ENCODE results near the gene KMT5C. TPM values are rescaled to one million over a fixed set of nuclear protein-coding genes. Genes with fewer than 3 reads are reported as not detected.
A peak's percentile ranks its signal among the peaks of the same experiment; 100 is the strongest.

KMT5C gene
- total RNA-seq, 1 experiment from 2014 or later: 63.1 TPM

GRCh38 chr19:55391191-55391670, 51.6 kb downstream of the KMT5C start:
- ATAC-seq (peak; percentile 5), DNase-seq (ENCODE audit: low spot score) (no peak)
- Mint-ChIP-seq H3K27ac (no peak overlapping the region), H3K4me3 (no peak overlapping the region), H3K27me3 (ENCODE audit: low read depth) (no peaks in the 10 kb centered on the region), H3K36me3 (peaks cover 35% of the 10 kb centered on the region), H3K9me3 (no peaks in the 10 kb centered on the region), H3K4me1 (peaks cover 64% of the 10 kb centered on the region)
- ChIA-PET CTCF (interaction anchor here (1.1 to 1.4 kb wide), 3 partner anchors 61 to 245 kb away, joined by 3 to 4 read pairs (median 4); no protein-coding TSS in a partner anchor), POLR2A (interaction anchor here (2.3 kb wide), 1 partner anchor 16 kb away, joined by 6 read pairs; the partner anchor contains the start of gene UBE2S)
- TF ChIP-seq CBFB (CRISPR knock-in tag; IDR thresholded peaks at IDR 0.05; ENCODE audit: low read depth) (0 out of 2 replicates have a peak, but pooled peaks have one; percentile 49), PRRX2 (CRISPR knock-in tag; IDR thresholded peaks at IDR 0.05) (0 out of 2 replicates have a peak, but pooled peaks have one; percentile 35), ZBTB21 (CRISPR knock-in tag; IDR thresholded peaks at IDR 0.05; ENCODE audit: borderline replicate concordance) (no peak)

GRCh38 chr19:55391702-55392615, 52.3 kb downstream of the KMT5C start:
- ChIA-PET CTCF (interaction anchor here (0.9 to 1.3 kb wide), 4 partner anchors 26 to 243 kb away, joined by 4 to 5 read pairs (median 4); partner anchors contain the start of gene TNNT1), POLR2A (interaction anchor here (0.7 to 2.3 kb wide), 4 partner anchors 8 to 44 kb away, joined by 3 to 9 read pairs (median 6); partner anchors contain the start of genes TMEM238 and UBE2S)
- peak overlapping the region; percentile 44 for H3K4me3 Mint-ChIP-seq
- ATAC-seq (peak; percentile 9), DNase-seq (ENCODE audit: low spot score) (no peak)
- H3K27me3 Mint-ChIP-seq (ENCODE audit: low read depth): peaks cover 5% of the 10 kb centered on the region; the same call in 1 of the 2 replicates
- peaks cover 28% of the 10 kb centered on the region for H3K36me3 Mint-ChIP-seq
- peaks cover 58% of the 10 kb centered on the region for H3K4me1 Mint-ChIP-seq
- peak; percentile 96 for TF ChIP-seq ZNF121 (CRISPR knock-in tag; IDR thresholded peaks at IDR 0.05)
- TF ChIP-seq, protein P1, sequence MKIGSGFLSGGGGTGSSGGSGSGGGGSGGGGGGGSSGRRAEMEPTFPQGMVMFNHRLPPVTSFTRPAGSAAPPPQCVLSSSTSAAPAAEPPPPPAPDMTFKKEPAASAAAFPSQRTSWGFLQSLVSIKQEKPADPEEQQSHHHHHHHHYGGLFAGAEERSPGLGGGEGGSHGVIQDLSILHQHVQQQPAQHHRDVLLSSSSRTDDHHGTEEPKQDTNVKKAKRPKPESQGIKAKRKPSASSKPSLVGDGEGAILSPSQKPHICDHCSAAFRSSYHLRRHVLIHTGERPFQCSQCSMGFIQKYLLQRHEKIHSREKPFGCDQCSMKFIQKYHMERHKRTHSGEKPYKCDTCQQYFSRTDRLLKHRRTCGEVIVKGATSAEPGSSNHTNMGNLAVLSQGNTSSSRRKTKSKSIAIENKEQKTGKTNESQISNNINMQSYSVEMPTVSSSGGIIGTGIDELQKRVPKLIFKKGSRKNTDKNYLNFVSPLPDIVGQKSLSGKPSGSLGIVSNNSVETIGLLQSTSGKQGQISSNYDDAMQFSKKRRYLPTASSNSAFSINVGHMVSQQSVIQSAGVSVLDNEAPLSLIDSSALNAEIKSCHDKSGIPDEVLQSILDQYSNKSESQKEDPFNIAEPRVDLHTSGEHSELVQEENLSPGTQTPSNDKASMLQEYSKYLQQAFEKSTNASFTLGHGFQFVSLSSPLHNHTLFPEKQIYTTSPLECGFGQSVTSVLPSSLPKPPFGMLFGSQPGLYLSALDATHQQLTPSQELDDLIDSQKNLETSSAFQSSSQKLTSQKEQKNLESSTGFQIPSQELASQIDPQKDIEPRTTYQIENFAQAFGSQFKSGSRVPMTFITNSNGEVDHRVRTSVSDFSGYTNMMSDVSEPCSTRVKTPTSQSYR (CRISPR knock-in tag; IDR thresholded peaks at IDR 0.05): no peak
- no peak for TF ChIP-seq OVOL2 (CRISPR knock-in tag; IDR thresholded peaks at IDR 0.05; ENCODE audit: borderline replicate concordance)
- no peak for TF ChIP-seq MXD4 (CRISPR knock-in tag; IDR thresholded peaks at IDR 0.05; ENCODE audit: borderline replicate concordance)
- H3K9me3 Mint-ChIP-seq: no peaks in the 10 kb centered on the region
- H3K27ac Mint-ChIP-seq: peak overlapping the region; percentile 51

GRCh38 chr19:55392820-55393761, 53.4 kb downstream of the KMT5C start:
- Mint-ChIP-seq H3K27me3 (ENCODE audit: low read depth) (peaks cover 5% of the 10 kb centered on the region; the same call in 1 of the 2 replicates), H3K9me3 (no peaks in the 10 kb centered on the region), H3K4me3 (peak overlapping the region; percentile 44), H3K4me1 (peaks cover 48% of the 10 kb centered on the region), H3K36me3 (peaks cover 17% of the 10 kb centered on the region), H3K27ac (peak overlapping the region; percentile 41; the same call in 1 of the 2 replicates)
- ATAC-seq (peak; percentile 28), DNase-seq (ENCODE audit: low spot score) (no peak)
- ChIA-PET CTCF (interaction anchor here (0.7 to 1.4 kb wide), 6 partner anchors 25 to 260 kb away, joined by 3 to 5 read pairs (median 4); partner anchors contain the start of gene TNNT1), POLR2A (interaction anchor here (0.7 to 1.7 kb wide), 8 partner anchors 9 to 1075 kb away, joined by 3 to 9 read pairs (median 4); partner anchors contain the start of genes TMEM238 and UBE2S)
- TF ChIP-seq, protein P2, sequence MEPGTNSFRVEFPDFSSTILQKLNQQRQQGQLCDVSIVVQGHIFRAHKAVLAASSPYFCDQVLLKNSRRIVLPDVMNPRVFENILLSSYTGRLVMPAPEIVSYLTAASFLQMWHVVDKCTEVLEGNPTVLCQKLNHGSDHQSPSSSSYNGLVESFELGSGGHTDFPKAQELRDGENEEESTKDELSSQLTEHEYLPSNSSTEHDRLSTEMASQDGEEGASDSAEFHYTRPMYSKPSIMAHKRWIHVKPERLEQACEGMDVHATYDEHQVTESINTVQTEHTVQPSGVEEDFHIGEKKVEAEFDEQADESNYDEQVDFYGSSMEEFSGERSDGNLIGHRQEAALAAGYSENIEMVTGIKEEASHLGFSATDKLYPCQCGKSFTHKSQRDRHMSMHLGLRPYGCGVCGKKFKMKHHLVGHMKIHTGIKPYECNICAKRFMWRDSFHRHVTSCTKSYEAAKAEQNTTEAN (CRISPR knock-in tag; IDR thresholded peaks at IDR 0.05): no peak
- TF ChIP-seq AFF4 (CRISPR knock-in tag; IDR thresholded peaks at IDR 0.05; ENCODE audit: borderline replicate concordance) (no peak), ZBTB21 (CRISPR knock-in tag; IDR thresholded peaks at IDR 0.05; ENCODE audit: borderline replicate concordance) (no peak), PRDM15 (CRISPR knock-in tag; IDR thresholded peaks at IDR 0.05) (no peak), KAT7 (CRISPR knock-in tag; IDR thresholded peaks at IDR 0.05; ENCODE audit: borderline replicate concordance) (no peak), CREB1 (CRISPR knock-in tag; IDR thresholded peaks at IDR 0.05) (no peak)
